Testis (tissue), 3 donors: ENCODE measurements around the gene SCGB3A2. TPM values are rescaled to one million over a fixed set of nuclear protein-coding genes. Genes with fewer than 3 reads are reported as not detected.
"Not testable (repeated sequence)": the region's sequence is repeated elsewhere in the genome, so short reads cannot be mapped to it uniquely, and the experiment has no call there.

Experiments used
- DNase-seq: peaks from one replicate; pipeline ENCODE4 v3.0.0-alpha.2; 2019
- H3K27ac ChIP-seq, 2 donors: fragments of 200-600 bp; sonication (generic); one replicate each; pipeline ENCODE4 v1.5.1; 2019
- H3K27me3 ChIP-seq: fragments of 200-600 bp; sonication (generic); one replicate; pipeline ENCODE4 v1.5.1; 2019
- H3K36me3 ChIP-seq: fragments of 200-600 bp; sonication (generic); one replicate; pipeline ENCODE4 v1.5.1; 2017; ENCODE audit warnings: low read depth; ENCODE audit errors: missing control alignments
- H3K4me1 ChIP-seq: fragments of 200-600 bp; sonication (generic); one replicate; pipeline ENCODE4 v1.5.1; 2019
- H3K4me3 ChIP-seq, 2 donors: fragments of 200-600 bp; sonication (generic); one replicate each; pipeline ENCODE4 v1.5.1; 2017 to 2019
- H3K9me3 ChIP-seq: fragments of 200-600 bp; sonication (generic); one replicate; pipeline ENCODE4 v1.5.1; 2017
- POLR2A ChIP-seq: fragments of 450-650 bp; IDR thresholded peaks from one replicate; pipeline ENCODE4 v1.6.1; 2017; ENCODE audit warnings: antibody characterized with exemption, mild to moderate bottlenecking, moderate library complexity
- WGBS, 2 donors: methylation state at CpG; one replicate each; pipeline ENCODE4 v1.1.5; 2018; 5-methylcytosine and 5-hydroxymethylcytosine counted together
- intact Hi-C: fragments of 100-400 bp; cut with DNase I; formaldehyde crosslinking; loops from one replicate; pipeline ENCODE4 v1.15.1; 2023; ENCODE audit warnings: low total_unique reads
- polyA plus RNA-seq: library from polyadenylated mRNA; stranded (reverse); fragments of 350-450 nt; fragmentation: Illumina TruSeq; extraction: RNeasy Lipid Tissue Mini Kit (QIAGEN cat#74804); gene quantifications from one replicate; pipeline ENCODE4 v1.2.3, GENCODE V29; 2014; ENCODE audit warnings: low read depth, low replicate concordance; ENCODE audit not compliant: insufficient read depth
- total RNA-seq, 2 donors: library from RNA; depleted of rRNA; stranded (reverse); fragments of >200 nt; gene quantifications; one replicate each; pipeline ENCODE4 v1.2.3, GENCODE V29; 2016
- TF ChIP-seq, protein P1 (sequence below), 3 experiments: fragments of 450-650 bp in 2 of 3; fragments of 200-600 bp in 1 of 3; sonication (generic) in 1 of 3; IDR thresholded peaks; one replicate each; pipeline ENCODE4 v1.5.1; 2016 to 2019; ENCODE audit warnings: antibody characterized with exemption in 3 of 3, mild to moderate bottlenecking in 2 of 3, moderate library complexity in 1 of 3

Gene SCGB3A2
- total and polyA plus RNA-seq, 3 donors from 2014 or later, result not detected

- H3K4me3 ChIP-seq, H3K27me3 ChIP-seq, H3K36me3 ChIP-seq, DNase-seq, H3K9me3 ChIP-seq, H3K4me1 ChIP-seq, intact Hi-C loops, H3K27ac ChIP-seq: not testable (repeated sequence)
- 75 to 80% methylated on average over 16 of the region's 16 CpGs for WGBS, 2 donors
Measured at GRCh38 chr5:147872744-147873435, 5.6 kb upstream of the SCGB3A2 start.

DNA sequence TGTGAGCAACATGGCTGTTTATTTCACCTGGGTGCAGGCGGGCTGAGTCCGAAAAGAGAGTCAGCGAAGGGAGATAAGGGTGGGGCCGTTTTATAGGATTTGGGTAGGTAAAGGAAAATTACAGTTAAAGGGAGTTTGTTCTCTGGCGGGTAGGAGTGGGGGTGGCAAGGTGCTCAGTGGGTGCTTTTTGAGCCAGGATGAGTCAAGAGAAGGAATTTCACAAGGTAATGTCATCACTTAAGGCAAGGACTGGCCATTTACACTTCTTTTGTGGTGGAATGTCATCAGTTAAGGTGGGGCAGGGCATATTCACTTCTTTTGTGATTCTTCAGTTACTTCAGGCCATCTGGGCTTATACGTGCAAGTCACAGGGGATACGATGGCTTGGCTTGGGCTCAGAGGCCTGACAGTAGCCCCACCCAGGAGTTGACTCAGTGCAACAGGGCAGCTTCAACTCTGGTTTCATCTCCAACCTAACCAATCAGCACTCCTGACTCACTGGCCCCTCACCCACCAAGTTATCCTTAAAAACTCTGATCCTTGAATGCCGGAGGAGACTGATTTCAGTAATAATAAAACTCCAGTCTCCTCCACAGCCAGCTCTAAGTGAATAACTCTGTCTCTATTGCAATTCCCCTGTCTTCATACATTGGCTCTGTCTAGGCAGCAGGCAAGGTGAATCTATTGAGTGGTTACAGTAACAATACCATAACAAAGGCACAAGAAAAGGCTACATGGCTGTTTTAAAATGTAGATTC is 4.2 kb upstream of the SCGB3A2 start:
- H3K36me3 ChIP-seq, H3K4me1 ChIP-seq, intact Hi-C loops, H3K4me3 ChIP-seq, H3K27me3 ChIP-seq, DNase-seq, H3K27ac ChIP-seq, H3K9me3 ChIP-seq: not testable (repeated sequence)
- WGBS, 2 donors, result 66 to 80% methylated on average over 6 to 8 of the region's 8 CpGs

- intact Hi-C loops, result no loop called here
- TF ChIP-seq, protein P1, sequence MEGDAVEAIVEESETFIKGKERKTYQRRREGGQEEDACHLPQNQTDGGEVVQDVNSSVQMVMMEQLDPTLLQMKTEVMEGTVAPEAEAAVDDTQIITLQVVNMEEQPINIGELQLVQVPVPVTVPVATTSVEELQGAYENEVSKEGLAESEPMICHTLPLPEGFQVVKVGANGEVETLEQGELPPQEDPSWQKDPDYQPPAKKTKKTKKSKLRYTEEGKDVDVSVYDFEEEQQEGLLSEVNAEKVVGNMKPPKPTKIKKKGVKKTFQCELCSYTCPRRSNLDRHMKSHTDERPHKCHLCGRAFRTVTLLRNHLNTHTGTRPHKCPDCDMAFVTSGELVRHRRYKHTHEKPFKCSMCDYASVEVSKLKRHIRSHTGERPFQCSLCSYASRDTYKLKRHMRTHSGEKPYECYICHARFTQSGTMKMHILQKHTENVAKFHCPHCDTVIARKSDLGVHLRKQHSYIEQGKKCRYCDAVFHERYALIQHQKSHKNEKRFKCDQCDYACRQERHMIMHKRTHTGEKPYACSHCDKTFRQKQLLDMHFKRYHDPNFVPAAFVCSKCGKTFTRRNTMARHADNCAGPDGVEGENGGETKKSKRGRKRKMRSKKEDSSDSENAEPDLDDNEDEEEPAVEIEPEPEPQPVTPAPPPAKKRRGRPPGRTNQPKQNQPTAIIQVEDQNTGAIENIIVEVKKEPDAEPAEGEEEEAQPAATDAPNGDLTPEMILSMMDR (IDR thresholded peaks at IDR 0.05), result no peak
- no peak for TF ChIP-seq POLR2A
- no peaks in the 10 kb centered on the region for H3K27me3 ChIP-seq
- DNase-seq, result no peak
- H3K9me3 ChIP-seq, result no peaks in the 10 kb centered on the region
- no peaks in the 10 kb centered on the region for H3K4me1 ChIP-seq
- no peaks in the 10 kb centered on the region for H3K36me3 ChIP-seq
- WGBS, 2 donors, result 43 to 56% methylated on average over 3 of the region's 3 CpGs
- H3K4me3 ChIP-seq, result no peak overlapping the region
- no peak overlapping the region for H3K27ac ChIP-seq
Measured at GRCh38 chr5:147874910-147875367, 3.6 kb upstream of the SCGB3A2 start.

DNA sequence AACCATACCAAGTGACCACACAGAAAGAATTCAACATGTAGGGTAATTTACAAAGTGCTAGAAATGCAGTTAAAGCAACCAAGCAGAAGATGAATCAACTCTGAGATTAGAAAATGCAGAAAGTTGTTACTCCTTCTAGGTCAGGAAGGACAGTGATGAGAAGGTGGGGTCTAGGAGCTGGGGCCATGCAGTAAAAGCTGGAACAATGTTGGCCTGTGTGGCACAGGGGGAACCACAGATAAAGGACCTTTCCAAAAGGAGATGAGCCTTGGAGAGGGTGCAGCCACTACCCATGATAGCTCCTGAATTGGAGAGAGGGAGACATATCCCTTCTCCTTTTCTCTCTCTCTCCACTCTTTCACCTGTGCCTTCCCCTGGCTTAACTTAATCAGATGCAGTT is 2.4 kb upstream of the SCGB3A2 start:
- no peak for DNase-seq
- Histone ChIP-seq H3K27me3 (no peaks in the 10 kb centered on the region), H3K4me3 (no peak overlapping the region), H3K9me3 (no peaks in the 10 kb centered on the region), H3K4me1 (no peaks in the 10 kb centered on the region), H3K36me3 (no peaks in the 10 kb centered on the region), H3K27ac (no peak overlapping the region)
- intact Hi-C loops, result no loop called here
- TF ChIP-seq POLR2A, result no peak
- TF ChIP-seq, protein P1 (IDR thresholded peaks at IDR 0.05), result no peak

DNA sequence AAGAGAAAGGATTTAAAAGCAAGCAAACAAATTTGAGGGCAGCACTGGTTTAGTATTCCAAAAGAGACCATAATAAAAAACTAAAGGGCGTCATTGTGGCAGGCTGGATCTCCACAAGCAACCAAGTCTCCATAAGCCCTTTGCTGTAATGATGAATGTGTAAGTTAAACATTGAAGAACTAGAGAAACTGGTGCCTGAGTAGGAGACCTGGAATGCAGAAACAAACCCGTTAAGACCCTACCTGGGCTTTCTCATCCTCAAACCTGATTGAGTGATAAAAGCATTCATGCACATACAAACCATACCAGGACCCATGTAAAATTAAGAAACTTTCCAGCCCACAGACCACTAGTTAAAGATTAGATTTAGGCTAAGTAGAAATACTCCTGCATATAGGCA is 1.9 kb upstream of the SCGB3A2 start:
- intact Hi-C loops, result no loop called here
- no peak for DNase-seq
- Histone ChIP-seq H3K27ac (no peak overlapping the region), H3K36me3 (no peaks in the 10 kb centered on the region), H3K4me3 (no peak overlapping the region), H3K4me1 (no peaks in the 10 kb centered on the region), H3K27me3 (no peaks in the 10 kb centered on the region), H3K9me3 (no peaks in the 10 kb centered on the region)
- WGBS, 2 donors, result 87 to 89% methylated on average over 2 of the region's 2 CpGs
- no peak for TF ChIP-seq POLR2A
- TF ChIP-seq, protein P1 (IDR thresholded peaks at IDR 0.05), result no peak
